ENCODE data around the gene SUCO.

DNA sequence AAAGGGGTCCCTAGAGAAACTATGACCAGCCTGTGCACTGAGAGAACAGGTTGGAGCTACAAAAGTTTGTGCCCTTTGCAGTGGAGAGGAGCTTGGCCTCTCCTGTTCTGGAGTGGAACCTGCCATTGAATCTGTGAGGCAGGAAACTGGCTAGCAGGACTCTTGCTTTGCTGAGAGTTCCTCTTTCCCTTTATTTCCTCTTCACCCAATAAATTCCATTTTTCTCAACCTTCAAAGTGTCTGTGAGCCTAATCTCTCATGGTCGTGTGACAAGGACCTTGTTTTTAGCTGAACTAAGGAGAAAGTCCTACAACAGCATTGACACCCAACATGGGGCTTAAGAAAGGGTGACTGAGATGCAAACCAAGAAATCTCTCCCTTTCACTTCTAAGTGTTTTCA lies 83.2 kb downstream of the SUCO start:
- TF ChIP-seq RAD21 (IDR thresholded peaks at IDR 0.05; ENCODE audit: low read depth) (no peak), CEBPB (IDR thresholded peaks at IDR 0.05) (no peak), EGR1 (IDR thresholded peaks at IDR 0.05) (no peak), TAF1 (IDR thresholded peaks at IDR 0.05; ENCODE audit: low read depth) (no peak), NFIC (IDR thresholded peaks at IDR 0.05) (no peak), YY1 (IDR thresholded peaks at IDR 0.05; ENCODE audit: low read depth) (no peak), EP300 (IDR thresholded peaks at IDR 0.05; ENCODE audit: borderline replicate concordance) (no peak), FOXM1 (IDR thresholded peaks at IDR 0.05; ENCODE audit: borderline replicate concordance, low read depth) (no peak), TEAD4 (IDR thresholded peaks at IDR 0.05) (no peak), CREB1 (IDR thresholded peaks at IDR 0.05; ENCODE audit: low read depth) (no peak)
- TF ChIP-seq, protein P1, sequence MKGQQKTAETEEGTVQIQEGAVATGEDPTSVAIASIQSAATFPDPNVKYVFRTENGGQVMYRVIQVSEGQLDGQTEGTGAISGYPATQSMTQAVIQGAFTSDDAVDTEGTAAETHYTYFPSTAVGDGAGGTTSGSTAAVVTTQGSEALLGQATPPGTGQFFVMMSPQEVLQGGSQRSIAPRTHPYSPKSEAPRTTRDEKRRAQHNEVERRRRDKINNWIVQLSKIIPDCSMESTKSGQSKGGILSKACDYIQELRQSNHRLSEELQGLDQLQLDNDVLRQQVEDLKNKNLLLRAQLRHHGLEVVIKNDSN (IDR thresholded peaks at IDR 0.05) = no peak
- TF ChIP-seq, protein P2, sequence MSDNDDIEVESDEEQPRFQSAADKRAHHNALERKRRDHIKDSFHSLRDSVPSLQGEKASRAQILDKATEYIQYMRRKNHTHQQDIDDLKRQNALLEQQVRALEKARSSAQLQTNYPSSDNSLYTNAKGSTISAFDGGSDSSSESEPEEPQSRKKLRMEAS (IDR thresholded peaks at IDR 0.05) = no peak
- TF ChIP-seq, protein P3, sequence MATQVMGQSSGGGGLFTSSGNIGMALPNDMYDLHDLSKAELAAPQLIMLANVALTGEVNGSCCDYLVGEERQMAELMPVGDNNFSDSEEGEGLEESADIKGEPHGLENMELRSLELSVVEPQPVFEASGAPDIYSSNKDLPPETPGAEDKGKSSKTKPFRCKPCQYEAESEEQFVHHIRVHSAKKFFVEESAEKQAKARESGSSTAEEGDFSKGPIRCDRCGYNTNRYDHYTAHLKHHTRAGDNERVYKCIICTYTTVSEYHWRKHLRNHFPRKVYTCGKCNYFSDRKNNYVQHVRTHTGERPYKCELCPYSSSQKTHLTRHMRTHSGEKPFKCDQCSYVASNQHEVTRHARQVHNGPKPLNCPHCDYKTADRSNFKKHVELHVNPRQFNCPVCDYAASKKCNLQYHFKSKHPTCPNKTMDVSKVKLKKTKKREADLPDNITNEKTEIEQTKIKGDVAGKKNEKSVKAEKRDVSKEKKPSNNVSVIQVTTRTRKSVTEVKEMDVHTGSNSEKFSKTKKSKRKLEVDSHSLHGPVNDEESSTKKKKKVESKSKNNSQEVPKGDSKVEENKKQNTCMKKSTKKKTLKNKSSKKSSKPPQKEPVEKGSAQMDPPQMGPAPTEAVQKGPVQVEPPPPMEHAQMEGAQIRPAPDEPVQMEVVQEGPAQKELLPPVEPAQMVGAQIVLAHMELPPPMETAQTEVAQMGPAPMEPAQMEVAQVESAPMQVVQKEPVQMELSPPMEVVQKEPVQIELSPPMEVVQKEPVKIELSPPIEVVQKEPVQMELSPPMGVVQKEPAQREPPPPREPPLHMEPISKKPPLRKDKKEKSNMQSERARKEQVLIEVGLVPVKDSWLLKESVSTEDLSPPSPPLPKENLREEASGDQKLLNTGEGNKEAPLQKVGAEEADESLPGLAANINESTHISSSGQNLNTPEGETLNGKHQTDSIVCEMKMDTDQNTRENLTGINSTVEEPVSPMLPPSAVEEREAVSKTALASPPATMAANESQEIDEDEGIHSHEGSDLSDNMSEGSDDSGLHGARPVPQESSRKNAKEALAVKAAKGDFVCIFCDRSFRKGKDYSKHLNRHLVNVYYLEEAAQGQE (IDR thresholded peaks at IDR 0.05; ENCODE audit: low read depth) = no peak
